DOHH2 (cell line): Measurements from ENCODE around the gene OCA2.

Experiments
- H3F3A ChIP-seq: fragments of 200-600 bp; sonication (generic), shearing (Covaris generic); 2 replicates; pipeline ENCODE4 v1.6.0; 2016; ENCODE audit warnings: antibody characterized with exemption, mild to moderate bottlenecking; ENCODE audit not compliant: control insufficient read depth, insufficient read depth
- H3K27ac ChIP-seq: fragments of 200-600 bp; sonication (generic); 2 replicates; pipeline ENCODE4 v1.5.1; 2014; ENCODE audit warnings: low read depth, mild to moderate bottlenecking, low read length, moderate library complexity
- H3K27me3 ChIP-seq: fragments of 200-600 bp; sonication (generic); 2 replicates; pipeline ENCODE4 v1.6.1; 2014; ENCODE audit warnings: mild to moderate bottlenecking, low read length, mixed read lengths; ENCODE audit not compliant: control insufficient read depth
- H3K36me3 ChIP-seq: fragments of 200-600 bp; sonication (generic); 2 replicates; pipeline ENCODE4 v1.6.1; 2014; ENCODE audit warnings: mild to moderate bottlenecking, low read length, moderate library complexity, mixed read lengths; ENCODE audit not compliant: control insufficient read depth
- H3K4me1 ChIP-seq: fragments of 200-600 bp; sonication (generic); 2 replicates; pipeline ENCODE4 v1.6.1; 2014; ENCODE audit warnings: mild to moderate bottlenecking, low read length, mixed read lengths; ENCODE audit not compliant: control insufficient read depth
- H3K4me2 ChIP-seq: fragments of 200-600 bp; sonication (generic); 2 replicates; pipeline ENCODE4 v1.6.0; 2014; ENCODE audit warnings: mild to moderate bottlenecking, low read length, moderate library complexity
- H3K4me3 ChIP-seq: fragments of 200-600 bp; sonication (generic); 2 replicates; pipeline ENCODE4 v1.5.1; 2014; ENCODE audit warnings: mild to moderate bottlenecking, low read length, mixed read lengths
- H3K79me2 ChIP-seq: fragments of 200-600 bp; sonication (generic); 2 replicates; pipeline ENCODE4 v1.6.1; 2014; ENCODE audit warnings: mild to moderate bottlenecking, low read length, mixed read lengths; ENCODE audit not compliant: control insufficient read depth
- H3K9me2 ChIP-seq: fragments of 200-600 bp; sonication (generic); replicated peaks from 2 replicates; pipeline ENCODE4 v1.6.1; 2014; ENCODE audit warnings: mild to moderate bottlenecking, low read length, mixed read lengths; ENCODE audit not compliant: control insufficient read depth
- H3K9me3 ChIP-seq: fragments of 200-600 bp; sonication (generic); 2 replicates; pipeline ENCODE4 v1.6.1; 2014; ENCODE audit warnings: antibody characterized with exemption, low read length, mixed read lengths; ENCODE audit not compliant: control insufficient read depth, insufficient read depth
- H4K20me1 ChIP-seq: fragments of 200-600 bp; sonication (generic); 2 replicates; pipeline ENCODE4 v1.6.0; 2014; ENCODE audit warnings: low read depth, mild to moderate bottlenecking, antibody characterized with exemption, low read length, moderate library complexity; ENCODE audit not compliant: control insufficient read depth, insufficient read depth
- CTCF ChIP-seq: fragments of 200-600 bp; sonication (generic); IDR thresholded peaks from one replicate; pipeline ENCODE4 v1.5.1; 2014; ENCODE audit warnings: antibody characterized with exemption, mild to moderate bottlenecking, low read depth, low read length; ENCODE audit not compliant: poor library complexity, severe bottlenecking
- EZH2phosphoT487 ChIP-seq: fragments of 200-600 bp; sonication (generic); IDR thresholded peaks from 2 replicates; pipeline ENCODE4 v1.6.1; 2017; ENCODE audit warnings: borderline replicate concordance, mild to moderate bottlenecking, antibody characterized with exemption, low read length, moderate library complexity, mixed read lengths

OCA2 gene

GRCh38 chr15:27951191-27951890 lies 147.8 kb downstream of the OCA2 start:
- H3K79me2 ChIP-seq: no peaks in the 10 kb centered on the region
- H3F3A ChIP-seq: no peaks in the 10 kb centered on the region
- H3K4me1 ChIP-seq: no peaks in the 10 kb centered on the region
- H3K9me2 ChIP-seq: no peaks in the 10 kb centered on the region
- H3K4me3 ChIP-seq: no peak overlapping the region
- H3K27me3 ChIP-seq: no peaks in the 10 kb centered on the region
- H4K20me1 ChIP-seq: no peaks in the 10 kb centered on the region
- no peak overlapping the region for H3K4me2 ChIP-seq
- no peaks in the 10 kb centered on the region for H3K9me3 ChIP-seq
- no peak overlapping the region for H3K27ac ChIP-seq
- H3K36me3 ChIP-seq: no peaks in the 10 kb centered on the region
- no peak for TF ChIP-seq EZH2phosphoT487
- TF ChIP-seq CTCF: no peak

- H4K20me1 ChIP-seq: no peaks in the 10 kb centered on the region
- H3K9me2 ChIP-seq: no peaks in the 10 kb centered on the region
- no peak overlapping the region for H3K4me2 ChIP-seq
- no peaks in the 10 kb centered on the region for H3K4me1 ChIP-seq
- no peak overlapping the region for H3K4me3 ChIP-seq
- no peaks in the 10 kb centered on the region for H3K79me2 ChIP-seq
- H3K27ac ChIP-seq: no peak overlapping the region
- H3K9me3 ChIP-seq: no peaks in the 10 kb centered on the region
- TF ChIP-seq CTCF: no peak
- no peak for TF ChIP-seq EZH2phosphoT487
- no peaks in the 10 kb centered on the region for H3K27me3 ChIP-seq
- no peaks in the 10 kb centered on the region for H3F3A ChIP-seq
- H3K36me3 ChIP-seq: no peaks in the 10 kb centered on the region
These were observed 150.0 kb downstream of the OCA2 start for GRCh38 chr15:27949089-27949488.

- Histone ChIP-seq H3K9me2 (no peaks in the 10 kb centered on the region), H3F3A (no peaks in the 10 kb centered on the region), H3K27me3 (no peaks in the 10 kb centered on the region), H4K20me1 (no peaks in the 10 kb centered on the region), H3K9me3 (no peaks in the 10 kb centered on the region), H3K36me3 (no peaks in the 10 kb centered on the region), H3K4me1 (no peaks in the 10 kb centered on the region), H3K4me2 (no peak overlapping the region), H3K79me2 (no peaks in the 10 kb centered on the region), H3K4me3 (no peak overlapping the region), H3K27ac (no peak overlapping the region)
- TF ChIP-seq CTCF (no peak), EZH2phosphoT487 (no peak)
These were observed 159.9 kb downstream of the OCA2 start for GRCh38 chr15:27939246-27939645.
